PC-3 (cell line): ENCODE data around the gene ABCC8. TPM values are rescaled to one million over a fixed set of nuclear protein-coding genes. Genes with fewer than 3 reads are reported as not detected.

ENCODE experiments used
- ATAC-seq: fragments of 200-7000 bp; cut with Tn5 transposase; 2 replicates; pipeline ENCODE4 v1.9.1; 2020; ENCODE audit warnings: mild to moderate bottlenecking, moderate library complexity
- BruUV-seq: library from RNA; stranded (reverse); fragments of 400-500 nt; replicated peaks from 2 replicates; lab custom pipeline; 2021; lab: Mats Ljungman, UMichigan
- CTCF ChIA-PET: fragments of 300-600 bp; sonication (Branson Sonifier 250); formaldehyde crosslinking; loops from one replicate; lab custom pipeline; 2022; ENCODE audit warnings: antibody characterized with exemption; lab: Charles Lee
- POLR2A ChIA-PET: fragments of 300-600 bp; sonication (Branson Sonifier 250); formaldehyde crosslinking; loops from one replicate; lab custom pipeline; 2022; ENCODE audit warnings: antibody characterized with exemption; ENCODE audit not compliant: unreplicated experiment; lab: Charles Lee
- DNase-seq: peaks from one replicate; pipeline ENCODE4 v3.0.0-alpha.2; 2015
- H2AFZ ChIP-seq: fragments of 300-600 bp; sonication (generic); 2 replicates; pipeline ENCODE4 v1.6.0; 2016; ENCODE audit warnings: antibody characterized with exemption, low read length
- H3F3A ChIP-seq: fragments of 300-600 bp; sonication (generic); one replicate; pipeline ENCODE4 v1.6.0; 2017; ENCODE audit warnings: antibody characterized with exemption, low read length, control low read depth, mild to moderate bottlenecking; ENCODE audit not compliant: unreplicated experiment
- H3K27ac ChIP-seq: fragments of 300-600 bp; sonication (generic); 2 replicates; pipeline ENCODE4 v1.5.1; 2016; ENCODE audit warnings: mild to moderate bottlenecking, low read length
- H3K27me3 ChIP-seq: fragments of 300-600 bp; sonication (generic); 2 replicates; pipeline ENCODE4 v1.6.1; 2016; ENCODE audit warnings: low read length, mixed read lengths
- H3K36me3 ChIP-seq: fragments of 300-600 bp; sonication (generic); 2 replicates; pipeline ENCODE4 v1.6.1; 2016; ENCODE audit warnings: low read depth, mixed run types, low read length, mixed read lengths
- H3K4me1 ChIP-seq: fragments of 300-600 bp; sonication (generic); 2 replicates; pipeline ENCODE4 v1.5.1; 2016; ENCODE audit warnings: low read length; ENCODE audit not compliant: insufficient read depth
- H3K4me2 ChIP-seq: fragments of 300-600 bp; sonication (generic); 2 replicates; pipeline ENCODE4 v1.6.0; 2016; ENCODE audit warnings: low read length
- H3K4me3 ChIP-seq: fragments of 300-600 bp; sonication (generic); 2 replicates; pipeline ENCODE4 v1.5.1; 2016; ENCODE audit warnings: mild to moderate bottlenecking, low read length, mixed read lengths
- H3K79me2 ChIP-seq: fragments of 300-600 bp; sonication (generic); 2 replicates; pipeline ENCODE4 v1.6.1; 2017; ENCODE audit warnings: low read length, mixed read lengths
- H3K9ac ChIP-seq: fragments of 300-600 bp; sonication (generic); 2 replicates; pipeline ENCODE4 v1.6.0; 2016; ENCODE audit warnings: mild to moderate bottlenecking, low read length
- H3K9me2 ChIP-seq: fragments of 300-600 bp; sonication (generic); replicated peaks from 2 replicates; pipeline ENCODE4 v1.6.1; 2016; ENCODE audit warnings: mixed run types, low read length, mixed read lengths
- H3K9me3 ChIP-seq: fragments of 300-600 bp; sonication (generic); 2 replicates; pipeline ENCODE4 v1.6.1; 2016; ENCODE audit warnings: low read length, mixed read lengths
- H4K20me1 ChIP-seq: fragments of 300-600 bp; sonication (generic); 2 replicates; pipeline ENCODE4 v1.6.1; 2016; ENCODE audit warnings: low read length, mixed read lengths
- CTCF ChIP-seq: fragments of 300-600 bp; sonication (generic); conservative IDR thresholded peaks from 2 replicates; pipeline ENCODE4 v1.5.1; 2017; ENCODE audit warnings: antibody characterized with exemption, low read depth, mild to moderate bottlenecking, low read length
- EZH2 ChIP-seq: fragments of 300-600 bp; sonication (generic); IDR thresholded peaks from one replicate; pipeline ENCODE4 v1.6.1; 2017; ENCODE audit warnings: antibody characterized with exemption, mild to moderate bottlenecking, low read length; ENCODE audit not compliant: unreplicated experiment
- EZH2phosphoT487 ChIP-seq: fragments of 300-600 bp; sonication (generic); IDR thresholded peaks from 2 replicates; pipeline ENCODE4 v1.6.1; 2018; ENCODE audit warnings: mild to moderate bottlenecking, antibody characterized with exemption, low read length, borderline replicate concordance
- intact Hi-C: fragments of 100-400 bp; cut with micrococcal nuclease; formaldehyde crosslinking; loops from 2 replicates; pipeline ENCODE4 v1.9.0; 2023
- total RNA-seq: library from RNA; depleted of rRNA; stranded (reverse); fragments of >200 nt; gene quantifications from 2 replicates; pipeline ENCODE4 v1.2.3, GENCODE V29; 2014

ABCC8 gene
- total RNA-seq, 1 experiment from 2014 or later, result not detected

- CTCF ChIA-PET, result no interaction called here
- Histone ChIP-seq H3K27me3 (peaks cover 29% of the 10 kb centered on the region), H3K4me2 (no peak overlapping the region), H3K36me3 (no peaks in the 10 kb centered on the region), H2AFZ (no peak overlapping the region), H3F3A (no peaks in the 10 kb centered on the region), H3K9ac (no peak overlapping the region), H4K20me1 (no peaks in the 10 kb centered on the region), H3K4me3 (no peak overlapping the region), H3K9me2 (no peaks in the 10 kb centered on the region), H3K27ac (no peak overlapping the region), H3K4me1 (no peaks in the 10 kb centered on the region), H3K9me3 (no peaks in the 10 kb centered on the region), H3K79me2 (no peaks in the 10 kb centered on the region)
- BruUV-seq, result no TSS peak
- TF ChIP-seq EZH2phosphoT487 (no peak), CTCF (no peak), EZH2 (no peak)
- POLR2A ChIA-PET, result no interaction called here
- ATAC-seq, result no peak
- no peak for DNase-seq
- intact Hi-C loops, result no loop called here
Measured at GRCh38 chr11:17490232-17490631, 13.6 kb upstream of the ABCC8 start.

GRCh38 chr11:17489751-17490150, 13.1 kb upstream of the ABCC8 start:
- no peaks in the 10 kb centered on the region for H3K9me3 ChIP-seq
- no peak overlapping the region for H3K27ac ChIP-seq
- H3K9me2 ChIP-seq, result no peaks in the 10 kb centered on the region
- no peak for TF ChIP-seq EZH2phosphoT487
- no peak for TF ChIP-seq EZH2
- no peak for TF ChIP-seq CTCF
- H3K4me1 ChIP-seq, result no peaks in the 10 kb centered on the region
- H3K4me2 ChIP-seq, result no peak overlapping the region
- H2AFZ ChIP-seq, result no peak overlapping the region
- H3K27me3 ChIP-seq, result peaks cover 29% of the 10 kb centered on the region
- no peaks in the 10 kb centered on the region for H3F3A ChIP-seq
- no peaks in the 10 kb centered on the region for H3K79me2 ChIP-seq
- H4K20me1 ChIP-seq, result no peaks in the 10 kb centered on the region
- POLR2A ChIA-PET, result no interaction called here
- no peaks in the 10 kb centered on the region for H3K36me3 ChIP-seq
- intact Hi-C loops, result no loop called here
- CTCF ChIA-PET, result no interaction called here
- DNase-seq (no peak), ATAC-seq (no peak)
- no TSS peak for BruUV-seq
- no peak overlapping the region for H3K4me3 ChIP-seq
- H3K9ac ChIP-seq, result no peak overlapping the region

GRCh38 chr11:17488563-17488962, 11.9 kb upstream of the ABCC8 start:
- Histone ChIP-seq H3K4me2 (no peak overlapping the region), H3K79me2 (no peaks in the 10 kb centered on the region), H3K4me3 (no peak overlapping the region), H3K36me3 (no peaks in the 10 kb centered on the region), H2AFZ (no peak overlapping the region), H3F3A (no peaks in the 10 kb centered on the region), H4K20me1 (no peaks in the 10 kb centered on the region), H3K27ac (no peak overlapping the region), H3K9me3 (no peaks in the 10 kb centered on the region), H3K9me2 (no peaks in the 10 kb centered on the region), H3K9ac (no peak overlapping the region), H3K27me3 (peaks cover 29% of the 10 kb centered on the region), H3K4me1 (no peaks in the 10 kb centered on the region)
- no peak for TF ChIP-seq EZH2
- no peak for ATAC-seq
- BruUV-seq, result no TSS peak
- CTCF ChIA-PET, result no interaction called here
- no peak for DNase-seq
- intact Hi-C loops, result no loop called here
- POLR2A ChIA-PET, result no interaction called here
